ENCODE results near the gene POTEM.
"Not testable (repeated sequence)": the region's sequence is repeated elsewhere in the genome, so short reads cannot be mapped to it uniquely, and the experiment has no call there.

POTEM gene

GRCh38 chr14:19007678-19008077 is 40.4 kb downstream of the POTEM start:
- H3K36me3 ChIP-seq = not testable (repeated sequence)

GRCh38 chr14:19011029-19011428 is 43.8 kb downstream of the POTEM start:
- not testable (repeated sequence) for H4K20me1 ChIP-seq; H3K27ac ChIP-seq; H3K9me3 ChIP-seq (replicated peaks in 1 of 11); H3K36me3 ChIP-seq; H3K4me3 ChIP-seq; H3K4me2 ChIP-seq; H3K4me1 ChIP-seq; H3K27me3 ChIP-seq; H3K9ac ChIP-seq

More at GRCh38 chr14:19007678-19008077, 40.4 kb downstream of the POTEM start:
- not testable (repeated sequence) for H3K4me1 ChIP-seq; H3K4me3 ChIP-seq; H3K9me3 ChIP-seq (replicated peaks in 1 of 11); H3K27me3 ChIP-seq; H4K20me1 ChIP-seq; H3K4me2 ChIP-seq; H3K27ac ChIP-seq; H3K9ac ChIP-seq

- not testable (repeated sequence) for H3K9me3 ChIP-seq (replicated peaks in 1 of 11); H3K27me3 ChIP-seq; H3K27ac ChIP-seq; H3K4me3 ChIP-seq; H3K4me1 ChIP-seq; H4K20me1 ChIP-seq; H3K36me3 ChIP-seq; H3K4me2 ChIP-seq; H3K9ac ChIP-seq
Measured at GRCh38 chr14:19011703-19012102, 44.5 kb downstream of the POTEM start.

GRCh38 chr14:19015185-19015584 is 48.0 kb downstream of the POTEM start:
- not testable (repeated sequence) for H4K20me1 ChIP-seq; H3K4me1 ChIP-seq; H3K4me3 ChIP-seq; H3K27ac ChIP-seq; H3K9me3 ChIP-seq (replicated peaks in 1 of 11); H3K4me2 ChIP-seq; H3K9ac ChIP-seq; H3K27me3 ChIP-seq; H3K36me3 ChIP-seq

- H3K4me1 ChIP-seq; H3K9ac ChIP-seq; H4K20me1 ChIP-seq; H3K4me2 ChIP-seq; H3K36me3 ChIP-seq; H3K4me3 ChIP-seq; H3K27ac ChIP-seq; H3K27me3 ChIP-seq; H3K9me3 ChIP-seq (replicated peaks in 1 of 11): not testable (repeated sequence)
Measured at GRCh38 chr14:19025080-19025589, 57.9 kb downstream of the POTEM start.

GRCh38 chr14:19026649-19027351 is 59.6 kb downstream of the POTEM start:
- H3K4me2 ChIP-seq; H3K27me3 ChIP-seq; H4K20me1 ChIP-seq; H3K9me3 ChIP-seq (replicated peaks in 1 of 11); H3K4me1 ChIP-seq; H3K36me3 ChIP-seq; H3K4me3 ChIP-seq; H3K27ac ChIP-seq; H3K9ac ChIP-seq: not testable (repeated sequence)

- H3K9me3 ChIP-seq (replicated peaks in 1 of 11); H3K4me3 ChIP-seq; H4K20me1 ChIP-seq; H3K9ac ChIP-seq; H3K27ac ChIP-seq; H3K4me1 ChIP-seq; H3K36me3 ChIP-seq; H3K27me3 ChIP-seq; H3K4me2 ChIP-seq: not testable (repeated sequence)
Measured at GRCh38 chr14:19027895-19028294, 60.7 kb downstream of the POTEM start.

- H3K9ac ChIP-seq; H3K4me1 ChIP-seq; H3K9me3 ChIP-seq (replicated peaks in 1 of 11); H3K4me2 ChIP-seq; H3K36me3 ChIP-seq; H3K27me3 ChIP-seq; H3K27ac ChIP-seq; H4K20me1 ChIP-seq; H3K4me3 ChIP-seq: not testable (repeated sequence)
Measured at GRCh38 chr14:19036811-19037382, 69.7 kb downstream of the POTEM start.

- not testable (repeated sequence) for H3K4me2 ChIP-seq, H4K20me1 ChIP-seq, H3K36me3 ChIP-seq
Measured at GRCh38 chr14:19038060-19038664, 70.9 kb downstream of the POTEM start.

GRCh38 chr14:19038785-19039184 is 71.6 kb downstream of the POTEM start:
- not testable (repeated sequence) for H3K4me1 ChIP-seq

More at GRCh38 chr14:19038060-19038664, 70.9 kb downstream of the POTEM start:
- not testable (repeated sequence) for H3K9ac ChIP-seq; H3K27me3 ChIP-seq; H3K9me3 ChIP-seq (replicated peaks in 1 of 11); H3K4me3 ChIP-seq; H3K27ac ChIP-seq; H3K4me1 ChIP-seq

GRCh38 chr14:19043384-19043783 is 76.2 kb downstream of the POTEM start:
- not testable (repeated sequence) for H3K9me3 ChIP-seq (replicated peaks in 1 of 11); H3K4me1 ChIP-seq; H3K4me3 ChIP-seq; H4K20me1 ChIP-seq; H3K4me2 ChIP-seq; H3K27me3 ChIP-seq; H3K36me3 ChIP-seq; H3K27ac ChIP-seq; H3K9ac ChIP-seq

More at GRCh38 chr14:19038785-19039184, 71.6 kb downstream of the POTEM start:
- H4K20me1 ChIP-seq; H3K27ac ChIP-seq; H3K9me3 ChIP-seq (replicated peaks in 1 of 11); H3K27me3 ChIP-seq; H3K4me2 ChIP-seq; H3K36me3 ChIP-seq; H3K4me3 ChIP-seq; H3K9ac ChIP-seq: not testable (repeated sequence)
